ENCODE data around the gene DPRX.

GRCh38 chr19:53646144-53646543 is 14.3 kb downstream of the DPRX start:
- TF ChIP-seq CTCF (IDR thresholded peaks at IDR 0.05 in 8 of 11, conservative IDR thresholded peaks at IDR 0.05 in 3 of 11) (no peak), POLR2A (IDR thresholded peaks at IDR 0.05) (no peak)
